ENCODE measurements around the gene THSD4.

Gene THSD4

GRCh38 chr15:71807125-71807629, 691.9 kb downstream of the THSD4 start:
- no peak for DNase-seq

GRCh38 chr15:71807691-71808091, 692.4 kb downstream of the THSD4 start:
- DNase-seq = no peak

DNA sequence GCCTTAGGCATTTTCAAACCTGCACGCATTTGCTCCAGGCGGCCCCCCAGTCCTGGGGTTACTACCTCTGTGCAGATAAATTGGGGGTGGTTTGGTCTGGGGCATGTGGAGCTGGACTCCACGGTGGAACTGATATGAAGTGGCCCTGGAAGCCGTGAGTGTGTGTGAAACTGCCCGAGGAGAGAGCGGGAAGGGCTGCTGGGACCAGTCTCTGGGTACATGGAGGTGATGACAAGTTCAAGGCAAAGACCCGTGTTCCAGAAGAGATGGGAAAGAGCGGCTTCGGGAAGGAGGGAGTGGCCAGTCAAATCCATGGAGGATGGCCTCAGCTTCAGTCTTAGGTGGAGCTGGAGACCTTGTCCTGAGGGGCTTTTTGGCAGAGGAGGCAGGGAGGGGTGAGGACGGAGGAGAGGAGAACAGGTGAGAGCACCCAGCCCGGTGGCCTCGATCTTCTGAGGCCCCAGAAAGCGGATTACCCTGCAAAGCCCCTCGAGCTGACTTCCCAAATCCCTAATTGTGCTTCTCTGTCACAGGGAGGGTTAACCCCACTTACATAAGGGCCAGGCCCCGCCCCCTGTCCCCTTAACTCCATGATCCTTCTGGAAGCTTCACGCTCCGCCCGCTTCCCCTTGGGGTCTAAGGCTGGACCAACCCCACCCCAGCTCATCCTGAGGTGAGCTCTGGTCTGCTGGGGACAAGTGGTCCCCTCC, 693.2 kb downstream of the THSD4 start:
- DNase-seq = no peak

DNA sequence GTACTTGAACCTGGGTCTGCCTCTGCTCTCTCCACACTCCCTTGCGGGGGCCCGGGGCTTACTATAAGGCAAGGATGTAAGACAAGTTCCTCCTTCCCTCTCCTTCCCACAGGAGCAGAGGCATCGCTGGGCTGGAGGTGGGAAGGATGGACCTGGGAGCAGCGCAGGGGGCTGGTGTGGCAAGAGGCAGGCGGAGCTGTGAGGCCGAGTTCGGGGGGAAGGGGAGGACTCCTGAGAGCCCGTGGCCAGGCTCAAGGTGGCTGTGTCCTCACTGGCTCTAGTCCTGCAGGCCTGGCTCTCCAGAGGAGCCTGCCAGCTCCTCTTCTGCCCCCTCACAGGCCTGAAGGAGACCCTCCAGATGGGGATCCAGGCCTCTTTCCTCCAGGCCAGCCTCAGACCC, 694.1 kb downstream of the THSD4 start:
- DNase-seq = no peak

- no peak for DNase-seq
These were observed 695.2 kb downstream of the THSD4 start, which contains the start of gene NR2E3 for GRCh38 chr15:71810256-71811035. NR2E3 (plus strand) TSS chr15:71810554; CDS start chr15:71810744, 190 bp downstream.

DNA sequence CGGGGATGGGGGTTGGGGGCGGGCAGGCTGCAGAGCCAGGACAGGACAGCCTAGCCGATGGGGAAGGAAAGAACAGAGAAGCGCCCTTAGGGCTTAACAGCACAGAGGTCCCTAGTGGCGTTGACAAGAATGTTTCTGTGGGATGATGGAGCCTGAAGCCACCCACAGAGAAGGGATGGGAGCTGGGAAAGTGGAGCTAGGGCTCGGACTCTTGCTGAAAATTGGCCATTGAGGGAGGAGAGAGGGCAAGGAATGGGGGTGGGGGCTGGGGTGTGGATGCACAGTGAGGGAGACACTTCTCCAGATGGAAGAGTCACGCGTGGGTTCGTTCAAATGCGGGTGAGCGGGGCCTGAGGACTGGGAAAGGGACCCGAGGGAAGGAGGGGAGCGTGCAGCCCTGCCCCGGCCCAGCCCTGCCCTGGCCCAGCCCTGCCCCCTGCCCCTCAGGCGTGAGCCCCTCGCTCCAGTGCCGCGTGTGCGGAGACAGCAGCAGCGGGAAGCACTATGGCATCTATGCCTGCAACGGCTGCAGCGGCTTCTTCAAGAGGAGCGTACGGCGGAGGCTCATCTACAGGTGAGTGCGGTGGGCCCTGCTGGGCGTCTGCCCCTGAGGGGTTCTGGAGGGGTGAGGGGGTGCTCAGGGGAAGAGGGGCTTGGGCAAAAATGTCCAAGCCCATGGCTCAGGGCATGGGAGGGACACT, 695.9 kb downstream of the THSD4 start:
- DNase-seq = no peak

- DNase-seq = no peak
These were observed 696.8 kb downstream of the THSD4 start for GRCh38 chr15:71811752-71812735.

- DNase-seq = no peak
These were observed 697.9 kb downstream of the THSD4 start for GRCh38 chr15:71812966-71813722.

DNA sequence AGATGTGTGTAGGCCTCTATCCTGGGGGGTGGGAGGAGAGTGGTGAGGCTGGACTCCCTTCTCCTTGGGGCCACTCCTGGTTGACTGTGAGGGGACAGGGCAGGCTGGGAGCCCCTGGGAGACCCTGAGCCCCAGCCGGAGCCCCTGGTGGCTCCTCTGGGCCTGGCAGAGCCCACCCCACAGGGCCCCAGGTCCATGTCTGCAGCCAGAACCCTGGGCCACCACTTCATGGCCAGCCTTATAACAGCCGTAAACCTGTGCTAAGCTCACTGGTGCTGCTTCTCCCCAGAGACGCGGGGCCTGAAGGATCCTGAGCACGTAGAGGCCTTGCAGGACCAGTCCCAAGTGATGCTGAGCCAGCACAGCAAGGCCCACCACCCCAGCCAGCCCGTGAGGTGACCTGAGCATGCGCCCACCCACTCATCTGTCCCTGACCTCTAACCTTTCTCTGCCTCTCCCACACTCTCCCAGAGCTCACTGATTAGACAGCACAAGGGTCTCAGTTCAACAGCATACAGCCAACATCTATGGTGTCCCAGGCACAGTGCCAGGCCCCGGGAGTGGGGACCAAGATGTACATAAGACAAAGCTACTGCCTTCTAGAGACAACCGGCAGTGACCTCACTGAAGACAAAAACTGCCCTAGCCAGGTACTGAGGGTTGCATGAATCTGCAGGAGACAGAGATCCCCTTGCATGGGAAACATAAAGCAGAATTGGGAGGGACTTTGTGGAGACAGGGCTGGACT, 698.6 kb downstream of the THSD4 start:
- DNase-seq = no peak

DNA sequence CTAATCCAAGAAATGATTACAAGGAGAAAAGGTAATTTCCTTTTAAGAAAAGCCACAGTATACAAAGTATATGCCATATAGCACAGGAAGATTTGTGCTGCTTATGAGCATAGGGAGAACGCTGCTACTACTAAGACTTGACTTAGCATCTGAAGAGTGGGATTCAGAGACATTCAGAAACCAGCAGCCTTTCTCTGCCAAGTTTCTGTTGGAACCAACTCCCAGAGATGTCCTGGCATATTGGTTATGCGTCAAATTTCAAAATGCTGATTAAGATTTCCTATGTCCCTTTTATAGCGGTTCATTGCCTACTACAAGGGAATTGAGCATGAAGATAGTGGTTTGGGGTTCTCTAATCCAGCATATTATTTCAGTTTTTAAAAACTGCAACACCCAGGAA, 700.0 kb downstream of the THSD4 start:
- no peak for DNase-seq

DNA sequence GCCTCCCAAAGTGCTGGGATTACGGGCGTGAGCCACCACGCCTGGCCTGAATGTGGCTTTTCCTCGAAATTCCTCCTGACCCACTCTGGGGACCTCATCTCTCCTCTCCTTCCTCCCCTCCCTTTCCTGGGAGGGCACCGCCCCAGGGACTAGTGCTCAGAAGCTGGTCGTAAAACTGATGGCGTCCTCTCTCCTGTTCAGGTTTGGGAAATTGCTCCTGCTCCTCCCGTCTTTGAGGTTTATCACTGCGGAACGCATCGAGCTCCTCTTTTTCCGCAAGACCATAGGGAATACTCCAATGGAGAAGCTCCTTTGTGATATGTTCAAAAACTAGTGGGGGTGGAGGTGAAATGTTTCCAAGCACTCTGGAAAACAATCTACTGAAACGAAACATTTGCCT, 702.1 kb downstream of the THSD4 start:
- DNase-seq = no peak

DNA sequence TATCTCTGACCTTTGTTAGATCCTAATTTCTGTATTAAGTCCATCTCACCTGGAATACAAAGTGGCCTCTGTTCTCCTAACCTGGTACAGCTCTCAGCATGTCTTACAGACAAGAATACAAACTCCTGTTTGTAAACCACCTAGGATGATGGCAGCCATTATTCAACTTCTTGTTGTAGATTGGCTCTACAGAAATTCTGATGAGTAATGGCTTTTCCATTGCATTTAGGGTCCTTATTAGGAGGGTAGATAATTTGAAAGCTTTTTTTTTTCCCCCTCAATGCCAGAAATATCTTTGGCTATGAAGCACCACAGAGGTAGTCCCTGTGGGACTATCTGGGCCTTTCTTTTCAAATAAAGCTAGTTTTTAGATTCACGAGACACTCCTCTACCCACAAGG, 704.9 kb downstream of the THSD4 start:
- DNase-seq = no peak

GRCh38 chr15:71821547-71822129, 706.4 kb downstream of the THSD4 start:
- DNase-seq = no peak

DNA sequence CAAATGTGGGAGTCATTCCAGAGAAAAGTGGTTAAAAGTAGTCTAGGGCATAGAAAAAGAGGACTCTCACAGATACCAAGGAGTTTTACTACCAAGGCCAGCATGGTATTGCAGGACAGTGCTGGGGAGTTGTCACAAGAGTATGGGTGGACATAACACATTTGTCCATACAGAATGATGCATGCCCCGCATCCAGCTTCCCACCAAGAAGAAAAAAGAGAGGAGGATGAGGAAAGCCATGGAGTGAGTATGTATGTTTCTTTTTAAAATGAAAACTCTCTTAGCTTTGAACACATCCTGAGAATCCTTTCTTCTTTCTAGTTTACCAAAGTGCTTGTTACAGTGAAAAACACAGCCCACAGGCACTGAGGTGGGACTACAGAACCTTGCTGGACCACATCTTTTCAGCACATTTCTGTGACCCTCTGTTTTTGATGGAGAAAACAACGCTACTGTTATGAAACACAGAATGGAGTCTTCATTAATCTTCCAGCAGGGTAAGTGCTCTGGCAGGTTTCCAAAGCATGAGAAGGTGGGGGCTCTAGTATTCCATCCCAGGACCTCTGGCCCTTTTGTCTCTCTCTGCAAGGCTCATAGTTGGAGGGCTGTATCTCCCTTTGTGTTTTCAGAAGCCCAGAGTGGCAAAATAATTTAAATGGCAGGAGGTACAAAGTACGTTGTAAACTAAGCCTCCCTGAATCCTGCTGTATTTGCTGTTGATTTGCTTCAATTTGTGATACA, 707.8 kb downstream of the THSD4 start:
- no peak for DNase-seq

DNA sequence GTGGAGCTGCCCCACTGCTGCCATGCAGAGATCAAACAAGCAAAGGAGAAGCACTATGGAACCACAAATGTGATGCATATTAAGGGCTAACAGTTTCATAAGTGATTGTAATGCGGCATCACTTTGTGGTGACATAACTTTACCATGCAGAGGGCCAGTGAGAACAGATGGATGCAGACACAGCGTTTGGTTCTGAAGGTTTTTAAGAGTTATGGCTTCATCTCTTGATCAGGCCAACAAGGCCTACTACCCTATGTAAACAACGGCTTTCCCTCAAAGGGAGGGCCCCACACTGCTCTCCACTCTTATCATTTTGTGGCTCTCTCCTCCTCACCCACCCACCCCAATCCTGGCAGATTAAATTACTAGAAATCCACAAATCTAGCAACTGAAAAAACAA, 708.5 kb downstream of the THSD4 start:
- no peak for DNase-seq

DNA sequence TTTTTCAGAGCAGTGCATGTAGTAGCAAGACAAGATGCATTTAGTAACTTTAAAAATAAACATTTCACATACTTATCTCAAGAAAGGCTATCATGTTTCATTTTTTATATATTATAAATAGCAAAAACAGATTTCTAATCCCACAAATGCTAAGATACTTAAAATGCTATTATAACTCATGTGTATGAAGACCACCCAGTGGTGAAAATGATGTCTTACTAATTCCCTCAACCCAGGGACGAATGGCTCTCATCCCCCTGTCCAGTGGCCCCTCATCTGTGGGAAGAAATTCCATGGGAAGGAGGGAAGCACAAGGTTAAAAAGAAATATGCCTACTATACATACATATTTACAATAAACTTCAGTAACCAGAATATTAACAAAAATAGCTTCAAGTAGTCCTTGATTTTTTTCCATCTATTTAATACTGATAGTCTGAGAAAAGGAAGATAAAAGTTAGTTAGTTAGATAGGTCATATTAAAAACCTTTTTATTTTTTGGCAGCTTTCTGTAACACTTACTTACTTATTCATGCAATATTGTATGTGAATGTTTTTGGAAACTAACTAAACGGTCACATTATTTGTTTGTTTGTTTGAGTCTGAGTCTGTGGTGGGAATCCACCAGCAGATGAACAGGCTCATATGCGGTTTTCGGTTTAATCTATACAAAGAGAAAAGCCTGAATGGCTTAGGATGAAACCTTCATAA, 709.9 kb downstream of the THSD4 start:
- no peak for DNase-seq

- DNase-seq = no peak
These were observed 710.9 kb downstream of the THSD4 start for GRCh38 chr15:71826196-71826595.

DNA sequence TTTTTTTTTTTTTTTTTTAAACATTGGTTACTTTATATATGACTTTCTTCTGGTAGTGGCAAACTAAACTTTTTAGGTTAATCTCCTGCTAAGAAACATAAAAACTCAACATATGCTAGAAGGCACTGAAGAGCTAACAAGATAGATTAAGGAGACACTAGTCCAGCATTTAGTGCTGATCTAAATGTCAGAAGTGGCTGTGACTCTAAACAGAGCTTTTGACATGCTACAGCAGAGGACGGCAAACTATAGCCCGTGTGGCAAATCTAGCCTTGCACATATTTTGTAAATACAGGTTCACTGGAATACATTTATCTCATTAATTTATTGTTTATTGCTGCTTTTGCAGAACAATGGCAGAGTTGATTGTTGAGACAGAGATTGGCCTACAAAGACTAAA, 715.7 kb downstream of the THSD4 start:
- no peak for DNase-seq

Measured in midbrain (tissue), 1 donor.